ENCODE results near the gene CBLL2. TPM values are rescaled to one million over a fixed set of nuclear protein-coding genes. Genes with fewer than 3 reads are reported as not detected.
"Not testable (repeated sequence)": the region's sequence is repeated elsewhere in the genome, so short reads cannot be mapped to it uniquely, and the experiment has no call there.

Gene CBLL2
- not detected for total RNA-seq

- H3K27ac Mint-ChIP-seq: no peak within 1 kb of the TSS
Observed at GRCh38 chrX:22272613-22273012, at the start of gene CBLL2. TSS of gene CBLL2 (plus strand) at chrX:22272913. CDS start at chrX:22272992, 79 bp downstream.

GRCh38 chrX:22234380-22234779, 38.3 kb upstream of the CBLL2 start:
- POLR2A ChIA-PET: no interaction called here
- Mint-ChIP-seq H3K4me3 (no peak overlapping the region), H3K27ac (no peak overlapping the region), H3K36me3 (no peaks in the 10 kb centered on the region), H3K9me3 (no peaks in the 10 kb centered on the region), H3K27me3 (no peaks in the 10 kb centered on the region), H3K4me1 (ENCODE audit: low read depth) (no peaks in the 10 kb centered on the region)
- DNase-seq: no peak
- intact Hi-C loops (cut with micrococcal nuclease): no loop called here
- CTCF ChIA-PET: no interaction called here

More at GRCh38 chrX:22272613-22273012, at the start of gene CBLL2:
- intact Hi-C loops (cut with micrococcal nuclease): no loop called here
- H3K27me3 Mint-ChIP-seq: no peaks in the 10 kb centered on the region
- no peak for DNase-seq
- no peak within 1 kb of the TSS for H3K4me3 Mint-ChIP-seq
- H3K9me3 Mint-ChIP-seq: no peaks in the 10 kb centered on the region
- ChIA-PET POLR2A (no interaction called here), CTCF (no interaction called here)
- no peaks in the 10 kb centered on the region for H3K4me1 Mint-ChIP-seq (ENCODE audit: low read depth)
- no peaks in the 10 kb centered on the region for H3K36me3 Mint-ChIP-seq

- DNase-seq: no peak
- H3K4me1 Mint-ChIP-seq (ENCODE audit: low read depth): no peaks in the 10 kb centered on the region
- ChIA-PET POLR2A (no interaction called here), CTCF (no interaction called here)
- H3K27ac Mint-ChIP-seq: no peak overlapping the region
- no peaks in the 10 kb centered on the region for H3K9me3 Mint-ChIP-seq
- H3K4me3 Mint-ChIP-seq: no peak overlapping the region
- intact Hi-C loops (cut with micrococcal nuclease): no loop called here
- H3K36me3 Mint-ChIP-seq: no peaks in the 10 kb centered on the region
- H3K27me3 Mint-ChIP-seq: no peaks in the 10 kb centered on the region
Observed at GRCh38 chrX:22237479-22237878, 35.2 kb upstream of the CBLL2 start.

- CTCF ChIA-PET: no interaction called here
- Mint-ChIP-seq H3K27me3 (no peaks in the 10 kb centered on the region), H3K4me3 (no peak overlapping the region), H3K27ac (no peak overlapping the region), H3K9me3 (peaks cover 2% of the 10 kb centered on the region), H3K4me1 (ENCODE audit: low read depth) (no peaks in the 10 kb centered on the region), H3K36me3 (no peaks in the 10 kb centered on the region)
- POLR2A ChIA-PET: no interaction called here
- intact Hi-C loops (cut with micrococcal nuclease): no loop called here
- no peak for DNase-seq
Observed at GRCh38 chrX:22246620-22247019, 26.1 kb upstream of the CBLL2 start.

- H3K4me1 Mint-ChIP-seq (ENCODE audit: low read depth): no peaks in the 10 kb centered on the region
- DNase-seq: no peak
- intact Hi-C loops (cut with micrococcal nuclease): no loop called here
- no peak overlapping the region for H3K27ac Mint-ChIP-seq
- POLR2A ChIA-PET: no interaction called here
- CTCF ChIA-PET: no interaction called here
- H3K36me3 Mint-ChIP-seq: no peaks in the 10 kb centered on the region
- no peak overlapping the region for H3K4me3 Mint-ChIP-seq
- peaks cover 2% of the 10 kb centered on the region for H3K9me3 Mint-ChIP-seq
- H3K27me3 Mint-ChIP-seq: no peaks in the 10 kb centered on the region
Observed at GRCh38 chrX:22247169-22247568, 25.5 kb upstream of the CBLL2 start.

- no peak for DNase-seq
- CTCF ChIA-PET: no interaction called here
- Mint-ChIP-seq H3K4me1 (ENCODE audit: low read depth) (no peaks in the 10 kb centered on the region), H3K4me3 (no peak overlapping the region), H3K27me3 (no peaks in the 10 kb centered on the region), H3K9me3 (peaks cover 2% of the 10 kb centered on the region), H3K36me3 (no peaks in the 10 kb centered on the region), H3K27ac (no peak overlapping the region)
- intact Hi-C loops (cut with micrococcal nuclease): no loop called here
- POLR2A ChIA-PET: no interaction called here
Observed at GRCh38 chrX:22248401-22248800, 24.3 kb upstream of the CBLL2 start.

- ChIA-PET CTCF (no interaction called here), POLR2A (no interaction called here)
- DNase-seq: no peak
- no peak overlapping the region for H3K27ac Mint-ChIP-seq
- intact Hi-C loops (cut with micrococcal nuclease): no loop called here
- H3K27me3 Mint-ChIP-seq: no peaks in the 10 kb centered on the region
- no peaks in the 10 kb centered on the region for H3K9me3 Mint-ChIP-seq
- no peaks in the 10 kb centered on the region for H3K4me1 Mint-ChIP-seq (ENCODE audit: low read depth)
- H3K36me3 Mint-ChIP-seq: no peaks in the 10 kb centered on the region
- no peak overlapping the region for H3K4me3 Mint-ChIP-seq
Observed at GRCh38 chrX:22249371-22249770, 23.3 kb upstream of the CBLL2 start.

- POLR2A ChIA-PET: no interaction called here
- no peaks in the 10 kb centered on the region for H3K4me1 Mint-ChIP-seq (ENCODE audit: low read depth)
- H3K27ac Mint-ChIP-seq: no peak overlapping the region
- no peak overlapping the region for H3K4me3 Mint-ChIP-seq
- DNase-seq: no peak
- no peaks in the 10 kb centered on the region for H3K36me3 Mint-ChIP-seq
- no peaks in the 10 kb centered on the region for H3K27me3 Mint-ChIP-seq
- intact Hi-C loops (cut with micrococcal nuclease): no loop called here
- H3K9me3 Mint-ChIP-seq: no peaks in the 10 kb centered on the region
- CTCF ChIA-PET: no interaction called here
Observed at GRCh38 chrX:22268706-22269105, 4.0 kb upstream of the CBLL2 start.

GRCh38 chrX:22273714-22274317, 1.1 kb downstream of the CBLL2 start:
- no peaks in the 10 kb centered on the region for H3K4me1 Mint-ChIP-seq (ENCODE audit: low read depth)
- CTCF ChIA-PET: no interaction called here
- no peaks in the 10 kb centered on the region for H3K9me3 Mint-ChIP-seq
- intact Hi-C loops (cut with micrococcal nuclease): no loop called here
- H3K4me3 Mint-ChIP-seq: no peak overlapping the region
- POLR2A ChIA-PET: no interaction called here
- DNase-seq: no peak
- no peaks in the 10 kb centered on the region for H3K36me3 Mint-ChIP-seq
- no peaks in the 10 kb centered on the region for H3K27me3 Mint-ChIP-seq
- no peak overlapping the region for H3K27ac Mint-ChIP-seq

- no peak for DNase-seq
- Mint-ChIP-seq H3K27ac (no peak overlapping the region), H3K4me3 (no peak overlapping the region), H3K4me1 (ENCODE audit: low read depth) (no peaks in the 10 kb centered on the region), H3K27me3 (no peaks in the 10 kb centered on the region), H3K36me3 (no peaks in the 10 kb centered on the region), H3K9me3 (no peaks in the 10 kb centered on the region)
- ChIA-PET POLR2A (no interaction called here), CTCF (no interaction called here)
- intact Hi-C loops (cut with micrococcal nuclease): no loop called here
Observed at GRCh38 chrX:22276781-22277180, 4.1 kb downstream of the CBLL2 start.

GRCh38 chrX:22278375-22278774, 5.7 kb downstream of the CBLL2 start:
- ChIA-PET CTCF (no interaction called here), POLR2A (no interaction called here)
- H3K4me1 Mint-ChIP-seq (ENCODE audit: low read depth): no peaks in the 10 kb centered on the region
- no peak for DNase-seq
- no peaks in the 10 kb centered on the region for H3K27me3 Mint-ChIP-seq
- no peak overlapping the region for H3K27ac Mint-ChIP-seq
- intact Hi-C loops (cut with micrococcal nuclease): no loop called here
- no peaks in the 10 kb centered on the region for H3K9me3 Mint-ChIP-seq
- H3K36me3 Mint-ChIP-seq: no peaks in the 10 kb centered on the region
- no peak overlapping the region for H3K4me3 Mint-ChIP-seq

GRCh38 chrX:22289209-22289608, 16.5 kb downstream of the CBLL2 start:
- H3K36me3 Mint-ChIP-seq; CTCF ChIA-PET; POLR2A ChIA-PET; intact Hi-C loops (cut with micrococcal nuclease); H3K27ac Mint-ChIP-seq; H3K27me3 Mint-ChIP-seq; DNase-seq; H3K4me1 Mint-ChIP-seq (ENCODE audit: low read depth); H3K9me3 Mint-ChIP-seq; H3K4me3 Mint-ChIP-seq: not testable (repeated sequence)

GRCh38 chrX:22296871-22297270, 24.2 kb downstream of the CBLL2 start:
- Mint-ChIP-seq H3K4me1 (ENCODE audit: low read depth) (no peaks in the 10 kb centered on the region), H3K9me3 (no peaks in the 10 kb centered on the region), H3K27ac (no peak overlapping the region), H3K36me3 (no peaks in the 10 kb centered on the region), H3K27me3 (no peaks in the 10 kb centered on the region), H3K4me3 (no peak overlapping the region)
- CTCF ChIA-PET: no interaction called here
- intact Hi-C loops (cut with micrococcal nuclease): no loop called here
- DNase-seq: no peak
- POLR2A ChIA-PET: no interaction called here

- CTCF ChIA-PET: no interaction called here
- intact Hi-C loops (cut with micrococcal nuclease): no loop called here
- no peaks in the 10 kb centered on the region for H3K27me3 Mint-ChIP-seq
- H3K9me3 Mint-ChIP-seq: no peaks in the 10 kb centered on the region
- no peak overlapping the region for H3K4me3 Mint-ChIP-seq
- H3K27ac Mint-ChIP-seq: no peak overlapping the region
- POLR2A ChIA-PET: no interaction called here
- no peaks in the 10 kb centered on the region for H3K36me3 Mint-ChIP-seq
- no peaks in the 10 kb centered on the region for H3K4me1 Mint-ChIP-seq (ENCODE audit: low read depth)
- no peak for DNase-seq
Observed at GRCh38 chrX:22300130-22300529, 27.4 kb downstream of the CBLL2 start.

All from activated CD4-positive, alpha-beta memory T cell treated with anti-CD3 and anti-CD28 coated beads for 36 hours (primary cell).